Endothelial cell of umbilical vein (primary cell): ENCODE measurements around the gene IL6ST. TPM values are rescaled to one million over a fixed set of nuclear protein-coding genes. Genes with fewer than 3 reads are reported as not detected.

Source experiments
- BruUV-seq: library from RNA; stranded (reverse); fragments of 400-500 nt; replicated peaks from 2 replicates; lab custom pipeline; 2021; lab: Mats Ljungman, UMichigan
- CTCF ChIA-PET: fragments of 300-600, 350-600 bp; sonication (Branson Sonifier 250); formaldehyde crosslinking; loops from one replicate; lab custom pipeline; 2021; ENCODE audit warnings: antibody characterized with exemption, inconsistent platforms; lab: Charles Lee
- POLR2A ChIA-PET: fragments of 300-600, 350-600 bp; sonication (Branson Sonifier 250); formaldehyde crosslinking; loops from one replicate; lab custom pipeline; 2021; ENCODE audit warnings: antibody characterized with exemption, inconsistent platforms; lab: Charles Lee
- DNase-seq: peaks from one replicate; pipeline ENCODE4 v3.0.0-alpha.2; 2011; ENCODE audit warnings: low read depth, low spot score
- FAIRE-seq: peaks from 2 replicates; lab custom pipeline; 2011; peaks lifted over from hg19 to GRCh38; lab: Jason Lieb, UNC
- H2AFZ ChIP-seq: 2 replicates; pipeline ENCODE4 v1.6.0; 2012; ENCODE audit warnings: low read depth, low read length, control low read depth, inconsistent platforms
- H3K27ac ChIP-seq: 2 replicates; pipeline ENCODE4 v1.5.1; 2011; ENCODE audit warnings: low read depth, mild to moderate bottlenecking, control low read depth, low read length, moderate library complexity; ENCODE audit not compliant: insufficient read depth
- H3K27me3 ChIP-seq, 2 experiments: 2 replicates each; pipeline versions ENCODE4 v1.6.0 to v1.6.1; 2011; ENCODE audit warnings: low read length in 2 of 2, mixed read lengths in 1 of 2; ENCODE audit not compliant: control insufficient read depth in 2 of 2, insufficient read depth in 2 of 2
- H3K36me3 ChIP-seq, 2 experiments: 2 replicates in 1 of 2; 3 replicates in 1 of 2; pipeline ENCODE4 v1.5.1; 2011; ENCODE audit warnings: low read length in 2 of 2, mild to moderate bottlenecking in 1 of 2, moderate library complexity in 1 of 2; ENCODE audit not compliant: control insufficient read depth in 2 of 2, insufficient read depth in 2 of 2; ENCODE audit errors: extremely low read depth in 1 of 2
- H3K4me1 ChIP-seq: 3 replicates; pipeline ENCODE4 v1.5.1; 2011; ENCODE audit warnings: mild to moderate bottlenecking, low read length; ENCODE audit not compliant: control insufficient read depth, insufficient read depth; ENCODE audit errors: extremely low read depth
- H3K4me2 ChIP-seq: 2 replicates; pipeline ENCODE4 v1.6.1; 2011; ENCODE audit warnings: low read length, control low read depth, mixed read lengths; ENCODE audit not compliant: insufficient read depth
- H3K4me3 ChIP-seq, 3 experiments: fragments of 200-600 bp in 1 of 3; sonication (generic), shearing (Covaris generic) in 1 of 3; replicated peaks in 1 of 3; 2 replicates each; pipeline ENCODE4 v1.5.1; 2011 to 2016; ENCODE audit warnings: control low read depth in 3 of 3, low read length in 3 of 3, mild to moderate bottlenecking in 2 of 3, inconsistent platforms in 1 of 3, low read depth in 1 of 3, moderate library complexity in 1 of 3; ENCODE audit not compliant: insufficient read depth in 1 of 3
- H3K79me2 ChIP-seq: 2 replicates; pipeline ENCODE4 v1.6.0; 2012; ENCODE audit warnings: low read length, inconsistent platforms; ENCODE audit not compliant: control insufficient read depth, insufficient read depth
- H3K9ac ChIP-seq: replicated peaks from 2 replicates; pipeline ENCODE3; 2011; ENCODE audit warnings: low read length, control low read depth; ENCODE audit not compliant: insufficient read depth; ENCODE audit errors: extremely low read depth
- H3K9me1 ChIP-seq: replicated peaks from 3 replicates; pipeline ENCODE4 v1.6.0; 2011; ENCODE audit warnings: mild to moderate bottlenecking, low read length; ENCODE audit not compliant: control insufficient read depth, insufficient read depth; ENCODE audit errors: extremely low read depth
- H3K9me3 ChIP-seq: replicated peaks from 2 replicates; pipeline ENCODE4 v1.5.1; 2012; ENCODE audit warnings: low read length, inconsistent platforms; ENCODE audit not compliant: control insufficient read depth, insufficient read depth
- H4K20me1 ChIP-seq: replicated peaks from 2 replicates; pipeline ENCODE3; 2011; ENCODE audit warnings: mild to moderate bottlenecking, low read length; ENCODE audit not compliant: control insufficient read depth, insufficient read depth; ENCODE audit errors: extremely low read depth
- EZH2 ChIP-seq: IDR thresholded peaks from 2 replicates; pipeline ENCODE4 v1.6.1; 2012; ENCODE audit warnings: borderline replicate concordance, low read depth, mild to moderate bottlenecking, moderate library complexity, low read length, inconsistent platforms; ENCODE audit not compliant: severe bottlenecking
- FOS ChIP-seq: IDR thresholded peaks from 2 replicates; pipeline ENCODE4 v1.6.1; 2011; ENCODE audit warnings: mild to moderate bottlenecking, low read length, moderate library complexity, borderline replicate concordance; ENCODE audit not compliant: insufficient read depth
- GATA2 ChIP-seq: IDR thresholded peaks from 2 replicates; pipeline ENCODE4 v1.7.0; 2011; ENCODE audit warnings: low read depth, mild to moderate bottlenecking, moderate library complexity, mixed read lengths, low read length; ENCODE audit not compliant: insufficient read length, insufficient read depth
- JUN ChIP-seq: IDR thresholded peaks from 2 replicates; pipeline ENCODE4 v1.6.1; 2011; ENCODE audit warnings: borderline replicate concordance, low read depth; ENCODE audit not compliant: insufficient read length, insufficient read depth
- MAX ChIP-seq: IDR thresholded peaks from 2 replicates; pipeline ENCODE4 v1.6.1; 2011; ENCODE audit not compliant: insufficient read depth, insufficient read length
- dilution Hi-C: fragments of 300-500 bp; cut with MboI; formaldehyde crosslinking; loops from one replicate; pipeline ENCODE4 v1.15.0; 2019; ENCODE audit warnings: low sequenced_read_pairs; ENCODE audit not compliant: extremely low pct_ligation_motif_present
- intact Hi-C: fragments of 100-400 bp; cut with micrococcal nuclease; formaldehyde crosslinking; loops from one replicate; pipeline ENCODE4 v1.10.0; 2022
- polyA plus RNA-seq, 4 experiments: library from polyadenylated mRNA; depleted of rRNA in 3 of 4; stranded (reverse) in 3 of 4; unstranded in 1 of 4; fragments of >200 nt; gene quantifications; 2 replicates each; pipeline versions ENCODE4 v1.2.1 to v1.2.3, GENCODE V29; 2011 to 2012; ENCODE audit warnings: missing spikeins in 1 of 4
- total RNA-seq: library from RNA; stranded (reverse); gene quantifications from 2 replicates; pipeline ENCODE4 v1.2.3, GENCODE V29; 2021

IL6ST gene
- total and polyA plus RNA-seq, 2 donors (not counting 3 experiments of a cell fraction or from before 2014, with no cell fraction given): 135 to 345 TPM

- dilution Hi-C loops (no loop called here), intact Hi-C loops (loop anchor here (10.0 kb wide), 1 partner anchor 391 kb away; the partner anchor contains the start of gene PLPP1)
- H3K9ac ChIP-seq: no peak overlapping the region
- ChIA-PET CTCF (no interaction called here), POLR2A (no interaction called here)
- H3K9me3 ChIP-seq: no peaks in the 10 kb centered on the region
- no peaks in the 10 kb centered on the region for H3K79me2 ChIP-seq
- BruUV-seq: no TSS peak
- H3K4me3 ChIP-seq: no peak overlapping the region
- no peaks in the 10 kb centered on the region for H3K36me3 ChIP-seq
- DNase-seq (peak; percentile 33), FAIRE-seq (peak; percentile 58)
- H4K20me1 ChIP-seq: no peaks in the 10 kb centered on the region
- H3K27ac ChIP-seq: no peak overlapping the region
- peaks cover 38% of the 10 kb centered on the region for H3K4me1 ChIP-seq
- peak overlapping the region; percentile 45 for H3K4me2 ChIP-seq
- H2AFZ ChIP-seq: peak overlapping the region; percentile 18
- no peaks in the 10 kb centered on the region for H3K27me3 ChIP-seq
- peak; percentile 32 for TF ChIP-seq FOS
- no peak for TF ChIP-seq MAX
- TF ChIP-seq EZH2: no peak
- peak; percentile 60 for TF ChIP-seq GATA2
- H3K9me1 ChIP-seq: no peaks in the 10 kb centered on the region
Measured at GRCh38 chr5:55925712-55926111, 69.1 kb downstream of the IL6ST start.

- H4K20me1 ChIP-seq: no peaks in the 10 kb centered on the region
- H3K9me3 ChIP-seq: no peaks in the 10 kb centered on the region
- H3K36me3 ChIP-seq: no peaks in the 10 kb centered on the region
- no peaks in the 10 kb centered on the region for H3K27me3 ChIP-seq
- H3K27ac ChIP-seq: no peak overlapping the region
- intact Hi-C loops (loop anchor here (10.0 kb wide), 1 partner anchor 390 kb away; the partner anchor contains the start of gene PLPP1), dilution Hi-C loops (no loop called here)
- TF ChIP-seq JUN: no peak
- BruUV-seq: no TSS peak
- H2AFZ ChIP-seq: no peak overlapping the region
- DNase-seq (no peak), FAIRE-seq (no peak)
- H3K4me2 ChIP-seq: no peak overlapping the region
- no peaks in the 10 kb centered on the region for H3K79me2 ChIP-seq
- H3K4me1 ChIP-seq: peaks cover 38% of the 10 kb centered on the region
- H3K9ac ChIP-seq: no peak overlapping the region
- ChIA-PET CTCF (no interaction called here), POLR2A (no interaction called here)
- no peaks in the 10 kb centered on the region for H3K9me1 ChIP-seq
- H3K4me3 ChIP-seq: no peak overlapping the region
Measured at GRCh38 chr5:55925181-55925580, 69.6 kb downstream of the IL6ST start.
